HEK293 (cell line): ENCODE measurements around the gene PARD3B.

ENCODE experiments used
- CTCF ChIA-PET: fragments of 350-600 bp; formaldehyde crosslinking; extraction: SDS; loops from one replicate; lab custom pipeline; 2021; ENCODE audit warnings: antibody characterized with exemption; lab: Yijun Ruan, JAX
- POLR2A ChIA-PET: fragments of 300-600 bp; formaldehyde crosslinking; extraction: SDS; loops from one replicate; lab custom pipeline; 2020; ENCODE audit warnings: antibody characterized with exemption, inconsistent platforms; lab: Yijun Ruan, JAX
- H3K27ac ChIP-seq: fragments of 200-500 bp; sonication (Bioruptor generic); 2 replicates; pipeline ENCODE4 v1.5.1; 2014; ENCODE audit warnings: low read depth, low read length, control low read depth, inconsistent platforms; ENCODE audit errors: extremely low read depth
- H3K36me3 ChIP-seq, 2 experiments: fragments of 200-500 bp in 1 of 2; sonication (Bioruptor generic) in 1 of 2; 1 replicate in 1 of 2; 2 replicates in 1 of 2; pipeline ENCODE4 v1.5.1; 2014 to 2017; ENCODE audit warnings: inconsistent platforms in 2 of 2, low read length in 2 of 2; ENCODE audit not compliant: control insufficient read depth in 2 of 2, insufficient read depth in 1 of 2
- H3K4me1 ChIP-seq: fragments of 200-500 bp; sonication (Bioruptor generic); 2 replicates; pipeline ENCODE4 v1.5.1; 2014; ENCODE audit warnings: mild to moderate bottlenecking, low read length, inconsistent platforms; ENCODE audit not compliant: control insufficient read depth, insufficient read depth
- H3K4me3 ChIP-seq: 2 replicates; pipeline ENCODE4 v1.5.1; 2011; ENCODE audit warnings: low read depth, mild to moderate bottlenecking, control low read depth, low read length, moderate library complexity
- H3K9me3 ChIP-seq: fragments of 200-500 bp; sonication (Bioruptor generic); 2 replicates; pipeline ENCODE4 v1.5.1; 2014; ENCODE audit warnings: low read depth, low read length, inconsistent platforms; ENCODE audit not compliant: control insufficient read depth, insufficient read depth
- ATF2 ChIP-seq: fragments of 450-650 bp; formaldehyde crosslinking; IDR thresholded peaks from 2 replicates; pipeline ENCODE4 v1.5.1; 2016; ENCODE audit warnings: missing biosample characterization, missing genetic modification characterization, low read depth
- HOXA7 ChIP-seq: sonication (generic); formaldehyde crosslinking; IDR thresholded peaks from 2 replicates; pipeline ENCODE4 v1.8.1; 2022; ENCODE audit warnings: missing genetic modification reagents, borderline replicate concordance
- KLF16 ChIP-seq: fragments of 450-650 bp; formaldehyde crosslinking; IDR thresholded peaks from 2 replicates; pipeline ENCODE4 v1.5.1; 2017; ENCODE audit warnings: missing biosample characterization, missing genetic modification characterization
- KLF8 ChIP-seq: fragments of 450-650 bp; formaldehyde crosslinking; IDR thresholded peaks from 2 replicates; pipeline ENCODE4 v1.5.1; 2016; ENCODE audit warnings: missing biosample characterization, missing genetic modification characterization
- TCF7L2 ChIP-seq: IDR thresholded peaks from 2 replicates; pipeline ENCODE4 v1.6.1; 2011; ENCODE audit warnings: low read depth, mild to moderate bottlenecking, inconsistent platforms, low read length, moderate library complexity, borderline replicate concordance
- TRIM28 ChIP-seq: IDR thresholded peaks from 2 replicates; pipeline ENCODE4 v1.6.1; 2011; ENCODE audit warnings: low read length, control low read depth, borderline replicate concordance
- ZBTB44 ChIP-seq: fragments of 450-650 bp; IDR thresholded peaks from 2 replicates; pipeline ENCODE4 v1.5.1; 2018; ENCODE audit warnings: missing biosample characterization, mild to moderate bottlenecking, missing genetic modification characterization
- ZFP41 ChIP-seq: fragments of 450-650 bp; formaldehyde crosslinking; IDR thresholded peaks from 2 replicates; pipeline ENCODE4 v1.5.1; 2016; ENCODE audit warnings: missing biosample characterization, missing genetic modification characterization, borderline replicate concordance
- ZNF121 ChIP-seq: fragments of 450-650 bp; formaldehyde crosslinking; IDR thresholded peaks from 2 replicates; pipeline ENCODE4 v1.5.1; 2016; ENCODE audit warnings: missing biosample characterization, missing genetic modification characterization
- ZNF239 ChIP-seq: fragments of 450-650 bp; formaldehyde crosslinking; IDR thresholded peaks from 2 replicates; pipeline ENCODE4 v1.5.1; 2016; ENCODE audit warnings: missing biosample characterization, missing genetic modification characterization
- ZNF248 ChIP-seq: fragments of 450-650 bp; formaldehyde crosslinking; IDR thresholded peaks from 2 replicates; pipeline ENCODE4 v1.5.1; 2017; ENCODE audit warnings: missing biosample characterization, missing genetic modification characterization
- ZNF280C ChIP-seq: fragments of 450-650 bp; formaldehyde crosslinking; IDR thresholded peaks from 2 replicates; pipeline ENCODE4 v1.5.1; 2016; ENCODE audit warnings: missing biosample characterization, missing genetic modification characterization
- ZNF324 ChIP-seq: fragments of 450-650 bp; formaldehyde crosslinking; IDR thresholded peaks from 2 replicates; pipeline ENCODE4 v1.5.1; 2016; ENCODE audit warnings: missing biosample characterization, missing genetic modification characterization
- ZNF416 ChIP-seq: fragments of 450-650 bp; formaldehyde crosslinking; IDR thresholded peaks from 2 replicates; pipeline ENCODE4 v1.5.1; 2016; ENCODE audit warnings: missing biosample characterization, missing genetic modification characterization
- ZNF600 ChIP-seq: fragments of 450-650 bp; formaldehyde crosslinking; IDR thresholded peaks from 2 replicates; pipeline ENCODE4 v1.5.1; 2016; ENCODE audit warnings: missing biosample characterization, missing genetic modification characterization
- ZNF623 ChIP-seq: fragments of 450-650 bp; formaldehyde crosslinking; IDR thresholded peaks from 2 replicates; pipeline ENCODE4 v1.5.1; 2016; ENCODE audit warnings: missing biosample characterization, missing genetic modification characterization
- ZNF645 ChIP-seq: fragments of 450-650 bp; formaldehyde crosslinking; IDR thresholded peaks from 2 replicates; pipeline ENCODE4; 2016; ENCODE audit warnings: missing biosample characterization, missing genetic modification characterization
- ZNF660 ChIP-seq: fragments of 450-650 bp; IDR thresholded peaks from 2 replicates; pipeline ENCODE4 v1.5.1; 2018; ENCODE audit warnings: missing biosample characterization, mild to moderate bottlenecking, missing genetic modification characterization
- ZNF677 ChIP-seq: fragments of 450-650 bp; IDR thresholded peaks from 2 replicates; pipeline ENCODE4 v1.5.0; 2018; ENCODE audit warnings: missing biosample characterization, mild to moderate bottlenecking, missing genetic modification characterization, moderate library complexity
- ZNF701 ChIP-seq: fragments of 450-650 bp; formaldehyde crosslinking; IDR thresholded peaks from 2 replicates; pipeline ENCODE4 v1.5.1; 2016; ENCODE audit warnings: missing biosample characterization, missing genetic modification characterization
- ZSCAN30 ChIP-seq: fragments of 450-650 bp; IDR thresholded peaks from 2 replicates; pipeline ENCODE4 v1.5.1; 2018; ENCODE audit warnings: missing biosample characterization, mild to moderate bottlenecking, missing genetic modification characterization, moderate library complexity
- ZSCAN4 ChIP-seq: fragments of 450-650 bp; formaldehyde crosslinking; IDR thresholded peaks from 2 replicates; pipeline ENCODE4 v1.5.1; 2017; ENCODE audit warnings: missing biosample characterization, missing genetic modification characterization

The PARD3B gene

GRCh38 chr2:205115511-205115910 is 570.2 kb downstream of the PARD3B start:
- Histone ChIP-seq H3K9me3 (no peaks in the 10 kb centered on the region), H3K27ac (no peak overlapping the region), H3K4me1 (no peaks in the 10 kb centered on the region), H3K4me3 (no peak overlapping the region), H3K36me3 (no peaks in the 10 kb centered on the region; a peak in 1 of 3 replicates)
- no peak for TF ChIP-seq ZNF623
- no peak for TF ChIP-seq KLF8 (tag by site-specific recombination)
- TF ChIP-seq ZSCAN4 (tag by site-specific recombination) = no peak
- no peak for TF ChIP-seq ZNF121 (tag by site-specific recombination)
- TF ChIP-seq ZNF416 = no peak
- no peak for TF ChIP-seq ZFP41
- CTCF ChIA-PET = no interaction called here
- POLR2A ChIA-PET = no interaction called here

GRCh38 chr2:205117125-205117524 is 571.9 kb downstream of the PARD3B start:
- no peak overlapping the region for H3K27ac ChIP-seq
- no peaks in the 10 kb centered on the region for H3K4me1 ChIP-seq
- no peaks in the 10 kb centered on the region; a peak in 1 of 3 replicates for H3K36me3 ChIP-seq
- POLR2A ChIA-PET = no interaction called here
- H3K4me3 ChIP-seq = no peak overlapping the region
- no peak for TF ChIP-seq ZNF280C (tag by site-specific recombination)
- TF ChIP-seq ZNF239 = no peak
- no peak for TF ChIP-seq ZNF600 (tag by site-specific recombination)
- TF ChIP-seq ZNF677 (tag by site-specific recombination) = no peak
- TF ChIP-seq ZSCAN30 = no peak
- no peak for TF ChIP-seq ZNF324 (tag by site-specific recombination)
- no peak for TF ChIP-seq ZNF701 (tag by site-specific recombination)
- no peak for TF ChIP-seq TRIM28
- TF ChIP-seq ZNF248 (tag by site-specific recombination) = no peak
- CTCF ChIA-PET = no interaction called here
- no peaks in the 10 kb centered on the region for H3K9me3 ChIP-seq

GRCh38 chr2:205119136-205119535 is 573.9 kb downstream of the PARD3B start:
- CTCF ChIA-PET = interaction anchor here (0.6 kb wide), 1 partner anchor 1485 kb away, joined by 3 read pairs; no protein-coding TSS in a partner anchor
- H3K36me3 ChIP-seq = no peaks in the 10 kb centered on the region

More at GRCh38 chr2:205119136-205119535, 573.9 kb downstream of the PARD3B start:
- no peak overlapping the region for H3K4me3 ChIP-seq
- TF ChIP-seq ZNF660 (tag by site-specific recombination) (no peak), TCF7L2 (no peak), ZBTB44 (no peak), KLF16 (no peak), HOXA7 (CRISPR knock-in tag) (no peak), ATF2 (tag by site-specific recombination) (no peak), ZNF645 (tag by site-specific recombination) (no peak)
- H3K27ac ChIP-seq = no peak overlapping the region
- POLR2A ChIA-PET = no interaction called here
- H3K9me3 ChIP-seq = no peaks in the 10 kb centered on the region
- no peaks in the 10 kb centered on the region for H3K4me1 ChIP-seq
